Central memory CD8-positive, alpha-beta T cell (primary cell): ENCODE data around the gene NR1I3.
A peak's percentile ranks its signal among the peaks of the same experiment; 100 is the strongest.

Experiments
- ATAC-seq: fragments of 150-1000 bp; cut with Tn5 transposase; replicated peaks from 2 replicates; pipeline ENCODE4 v1.10.0; 2022; ENCODE audit warnings: mild to moderate bottlenecking, moderate FRiP score, moderate number of reproducible peaks; ENCODE audit not compliant: poor library complexity, severe bottlenecking; ENCODE audit errors: extremely low read depth
- DNase-seq, 2 donors: peaks; one replicate each; pipeline ENCODE4 v3.0.0; 2021; ENCODE audit warnings: low spot score in 2 of 2
- H3K27ac Mint-ChIP-seq: one replicate; pipeline ENCODE4 v1.8.0; 2022; ENCODE audit warnings: low read depth, mild to moderate bottlenecking, moderate library complexity, mixed read lengths
- H3K27me3 Mint-ChIP-seq: one replicate; pipeline ENCODE4 v1.8.0; 2022; ENCODE audit warnings: mixed read lengths
- H3K36me3 Mint-ChIP-seq: one replicate; pipeline ENCODE4 v1.8.0; 2022; ENCODE audit warnings: mild to moderate bottlenecking, moderate library complexity, mixed read lengths; ENCODE audit not compliant: insufficient read depth
- H3K4me1 Mint-ChIP-seq: one replicate; pipeline ENCODE4 v1.8.0; 2022; ENCODE audit warnings: mixed read lengths
- H3K4me3 Mint-ChIP-seq: one replicate; pipeline ENCODE4 v1.8.0; 2022; ENCODE audit warnings: mild to moderate bottlenecking, moderate library complexity, mixed read lengths
- H3K9me3 Mint-ChIP-seq: one replicate; pipeline ENCODE4 v1.8.0; 2022; ENCODE audit warnings: mixed read lengths

NR1I3 gene

DNA sequence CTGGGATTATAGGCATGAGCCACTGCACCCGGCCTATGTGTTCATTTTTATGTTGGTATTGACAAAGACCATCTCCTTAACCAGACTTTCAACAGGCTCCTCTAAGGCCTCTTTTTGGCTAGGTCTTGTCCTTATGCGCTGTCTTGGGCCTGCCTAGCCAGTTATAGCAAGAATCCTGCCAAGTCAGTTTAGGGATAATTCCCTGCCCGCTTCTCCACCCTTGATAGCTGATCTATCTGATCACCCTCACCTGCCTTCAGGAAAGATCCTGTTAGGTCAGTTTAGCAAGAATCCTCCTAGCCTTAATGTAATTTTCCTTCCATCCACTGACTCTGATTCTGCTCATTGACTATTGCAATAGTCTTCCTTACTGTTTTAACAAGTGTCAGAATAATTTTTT is 58.3 kb downstream of the NR1I3 start:
- Mint-ChIP-seq H3K27me3 (no peaks in the 10 kb centered on the region), H3K36me3 (peaks cover 25% of the 10 kb centered on the region), H3K27ac (peak overlapping the region; percentile 95), H3K4me1 (peaks cover 82% of the 10 kb centered on the region), H3K9me3 (no peaks in the 10 kb centered on the region), H3K4me3 (no peak overlapping the region)
- ATAC-seq (no peak), DNase-seq (no peak)
